NCI-H2107 (cell line): ENCODE measurements around the gene PDE4C.

ENCODE experiments used
- DNase-seq: peaks from one replicate; lab custom pipeline; 2025; lab: John Stamatoyannopoulos, UW

PDE4C gene

GRCh38 chr19:18198374-18198773 lies 27.9 kb downstream of the PDE4C start:
- DNase-seq: no peak

DNA sequence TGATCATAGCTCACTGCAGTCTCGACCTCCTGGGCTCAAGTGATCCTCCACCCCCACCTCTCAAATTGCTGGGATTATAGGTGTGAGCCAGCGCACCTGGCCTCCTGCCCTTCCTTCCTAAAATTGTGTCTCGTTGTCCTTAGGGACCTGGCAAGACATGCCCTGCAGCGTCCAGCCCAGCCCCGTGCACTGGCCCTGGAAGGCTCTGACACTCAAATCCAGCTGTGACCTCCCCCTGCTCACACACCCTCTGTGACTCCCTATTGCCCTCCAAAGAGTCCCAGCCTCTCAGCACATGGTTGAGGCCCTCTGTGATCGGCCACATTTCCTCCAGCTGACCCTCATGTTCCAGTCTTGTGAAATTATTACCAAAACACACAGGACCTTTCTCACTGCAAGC lies 28.3 kb downstream of the PDE4C start:
- DNase-seq: no peak

DNA sequence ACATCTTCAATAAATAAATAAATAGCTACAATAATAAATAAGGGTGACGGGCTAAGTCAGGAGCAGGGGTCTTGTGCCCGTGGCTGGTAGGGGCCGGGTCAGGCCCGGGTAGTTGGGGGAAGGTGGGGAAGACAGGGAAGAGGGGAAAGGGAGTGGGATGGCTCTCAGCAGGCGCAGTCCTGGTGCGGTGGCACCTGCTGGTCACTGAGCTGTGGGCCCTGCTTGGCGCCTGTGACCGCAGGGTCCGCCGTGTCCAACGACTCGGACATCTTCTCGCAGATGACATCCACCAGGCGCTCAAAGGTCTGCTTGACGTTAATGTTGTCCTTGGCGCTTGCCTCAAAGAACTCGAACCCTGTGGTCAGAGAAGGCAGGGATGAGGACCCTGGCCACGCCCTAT lies 28.9 kb downstream of the PDE4C start:
- no peak for DNase-seq

GRCh38 chr19:18196511-18196845 lies 29.8 kb downstream of the PDE4C start:
- DNase-seq: no peak

DNA sequence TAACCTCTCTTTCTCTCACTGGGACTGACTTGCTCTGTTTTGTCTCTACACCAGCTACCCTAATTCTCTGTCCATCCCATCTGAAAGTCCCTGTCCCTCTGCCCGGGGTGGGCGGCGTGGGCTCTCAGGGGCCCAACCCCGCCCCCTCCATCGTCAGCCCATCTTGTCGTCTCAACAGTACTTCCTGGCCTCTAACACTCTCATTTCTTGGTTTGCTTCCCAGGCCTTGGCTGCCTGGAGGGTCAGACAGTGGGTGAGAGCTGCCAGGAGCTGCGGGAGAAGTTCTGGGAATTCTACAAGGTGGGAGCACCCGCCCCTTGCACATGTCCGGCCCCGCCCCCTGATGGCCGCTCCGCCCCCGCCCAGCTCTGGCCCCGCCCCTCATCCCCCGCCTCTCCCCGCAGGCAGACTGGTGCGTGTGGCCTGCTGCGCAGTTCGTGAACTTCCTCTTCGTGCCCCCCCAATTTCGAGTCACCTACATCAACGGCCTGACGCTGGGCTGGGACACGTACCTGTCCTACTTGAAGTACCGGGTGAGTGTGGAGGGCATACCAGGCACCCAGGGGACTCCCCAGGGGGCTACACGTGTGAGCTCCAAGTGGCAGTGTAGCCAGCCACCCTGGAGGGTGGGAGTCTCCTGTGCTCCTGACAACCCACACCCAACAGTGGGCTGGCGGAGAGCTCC lies 31.5 kb downstream of the PDE4C start:
- DNase-seq: no peak

- no peak for DNase-seq
Observed at GRCh38 chr19:18194181-18194530, 32.1 kb downstream of the PDE4C start.

DNA sequence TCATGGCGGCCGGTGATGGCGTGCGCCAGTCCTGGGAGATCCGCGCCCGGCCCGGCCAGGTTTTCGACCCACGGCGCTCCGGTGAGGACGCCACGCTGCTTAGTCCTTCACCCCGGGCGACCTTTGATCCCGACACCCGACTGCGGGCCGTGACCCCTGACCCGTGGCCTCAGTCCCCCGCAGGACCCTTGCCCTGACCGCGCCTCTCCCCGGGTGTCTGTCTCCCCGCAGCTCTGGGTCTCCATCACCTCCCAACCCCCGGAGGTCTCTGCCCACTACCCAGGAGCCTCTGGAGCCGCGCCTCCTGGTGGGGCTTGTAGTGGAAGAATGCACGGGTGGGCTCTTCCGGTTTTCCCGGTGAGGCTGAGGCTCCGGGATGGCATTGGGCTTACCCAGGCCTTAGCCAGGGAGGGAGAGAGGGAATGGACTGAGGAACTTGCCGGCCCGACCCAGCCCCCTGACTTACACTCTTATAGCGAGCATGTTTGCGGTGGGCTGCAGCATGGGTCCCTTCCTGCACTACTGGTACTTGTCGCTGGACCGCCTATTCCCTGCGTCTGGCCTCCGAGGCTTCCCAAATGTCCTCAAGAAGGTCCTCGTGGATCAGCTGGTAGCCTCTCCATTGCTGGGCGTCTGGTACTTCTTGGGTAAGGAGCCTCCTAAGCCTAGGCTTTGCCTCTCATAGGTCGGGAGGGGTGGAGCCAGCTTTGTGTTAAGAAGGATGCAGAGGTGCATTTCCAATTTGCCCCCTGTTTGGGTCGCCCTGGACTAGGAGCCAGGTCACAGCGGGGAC lies 32.7 kb downstream of the PDE4C start:
- no peak for DNase-seq

GRCh38 chr19:18192673-18193387 lies 33.4 kb downstream of the PDE4C start, which contains the start of gene MPV17L2:
TSS of gene MPV17L2 (plus strand) at chr19:18193218. CDS start at chr19:18193282, 64 bp downstream.
- peak; percentile 97 for DNase-seq

DNA sequence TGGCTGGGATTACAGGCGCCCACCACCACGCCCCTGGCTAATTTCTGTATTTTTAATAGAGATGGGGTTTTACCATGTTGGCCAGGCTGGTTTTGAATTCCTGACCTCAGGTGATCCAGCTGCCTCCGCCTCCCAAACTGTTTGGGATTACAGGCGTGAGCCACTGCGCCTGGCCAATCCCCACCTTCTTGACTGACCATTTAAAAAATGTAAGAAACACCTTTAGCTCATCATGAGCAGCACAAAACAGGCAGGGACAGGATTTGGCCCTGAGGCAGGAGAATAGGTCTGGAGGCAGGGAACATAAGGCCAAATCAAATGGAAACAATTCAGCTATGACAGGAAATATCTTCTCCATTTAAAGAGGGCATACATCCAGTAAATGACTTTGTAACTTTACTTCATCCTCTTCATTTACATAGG lies 34.6 kb downstream of the PDE4C start:
- no peak for DNase-seq

DNA sequence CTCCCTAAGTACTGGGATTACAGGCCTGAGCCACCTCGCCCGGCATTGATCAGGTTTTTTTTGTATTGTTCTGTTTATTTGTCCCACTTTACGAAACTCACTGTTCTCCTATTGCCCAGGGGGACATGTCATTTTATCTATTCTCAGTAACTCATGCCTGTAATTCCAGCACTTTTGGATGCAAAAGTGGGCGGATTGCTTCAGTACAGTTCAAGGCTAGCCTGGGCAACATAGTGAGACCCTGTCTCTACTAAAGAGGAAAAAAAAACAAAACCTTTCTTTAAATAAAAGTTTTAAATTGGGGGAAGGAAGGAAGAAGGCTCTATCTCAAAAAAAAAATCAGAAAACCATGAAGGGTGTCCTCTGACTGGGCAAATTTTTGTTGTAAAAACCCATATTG lies 36.0 kb downstream of the PDE4C start:
- no peak for DNase-seq

- no peak for DNase-seq
Observed at GRCh38 chr19:18185538-18185937, 40.7 kb downstream of the PDE4C start.

GRCh38 chr19:18183529-18183928 lies 42.7 kb downstream of the PDE4C start:
- no peak for DNase-seq

GRCh38 chr19:18179957-18180356 lies 46.3 kb downstream of the PDE4C start:
- no peak for DNase-seq

- DNase-seq: no peak
Observed at GRCh38 chr19:18176367-18177310, 49.6 kb downstream of the PDE4C start.

GRCh38 chr19:18174983-18175382 lies 51.3 kb downstream of the PDE4C start:
- DNase-seq: no peak
